HFFc6 (cell line): Measurements from ENCODE around the gene TCIRG1. TPM values are rescaled to one million over a fixed set of nuclear protein-coding genes. Genes with fewer than 3 reads are reported as not detected.

Source experiments
- DNase-seq: peaks from one replicate; pipeline ENCODE4 v3.0.0-alpha.2; 2018
- H3K27ac Mint-ChIP-seq: 2 replicates; pipeline ENCODE4 v1.8.0; 2020; ENCODE audit warnings: mild to moderate bottlenecking, mixed read lengths
- H3K27me3 Mint-ChIP-seq: 2 replicates; pipeline ENCODE4 v1.8.0; 2021; ENCODE audit warnings: mild to moderate bottlenecking, moderate library complexity, mixed read lengths; ENCODE audit not compliant: insufficient read depth
- H3K36me3 Mint-ChIP-seq: 2 replicates; pipeline ENCODE4 v1.8.0; 2021; ENCODE audit warnings: low read depth, mixed read lengths
- H3K4me1 Mint-ChIP-seq: 2 replicates; pipeline ENCODE4 v1.8.0; 2020; ENCODE audit warnings: low read depth, mixed read lengths
- H3K4me3 Mint-ChIP-seq: 2 replicates; pipeline ENCODE4 v1.8.0; 2020; ENCODE audit warnings: mild to moderate bottlenecking, moderate library complexity, mixed read lengths
- H3K9me3 Mint-ChIP-seq: 2 replicates; pipeline ENCODE4 v1.8.0; 2020; ENCODE audit warnings: mild to moderate bottlenecking, mixed read lengths
- CTCF ChIP-seq: fragments of 200-600 bp; sonication (generic); IDR thresholded peaks from 2 replicates; pipeline ENCODE4 v1.5.0; 2021; ENCODE audit warnings: antibody characterized with exemption, mild to moderate bottlenecking
- total RNA-seq, 6 experiments: library from RNA; stranded (reverse); fragmentation: NEBNext Ultra II Directional; extraction: Animal tissue kit (Norgen Biotek cat#: 25700); gene quantifications; 2 replicates in 1 of 6; 3 replicates in 5 of 6; pipeline ENCODE4 v1.2.3, GENCODE V29; 2021

Gene TCIRG1
- total RNA-seq, 6 experiments from 2014 or later = 113 to 150 (median 131) TPM

- H3K27ac Mint-ChIP-seq = no peak overlapping the region
- H3K36me3 Mint-ChIP-seq = peaks cover 9% of the 10 kb centered on the region
- TF ChIP-seq CTCF = no peak
- H3K9me3 Mint-ChIP-seq = no peaks in the 10 kb centered on the region
- no peak overlapping the region for H3K4me3 Mint-ChIP-seq
- H3K4me1 Mint-ChIP-seq = peaks cover 4% of the 10 kb centered on the region; the same call in 1 of the 2 replicates
- DNase-seq = no peak
- peaks cover 6% of the 10 kb centered on the region for H3K27me3 Mint-ChIP-seq
Measured at GRCh38 chr11:68056317-68057285, 17.8 kb downstream of the TCIRG1 start.

- H3K4me3 Mint-ChIP-seq = no peak overlapping the region
- DNase-seq = no peak
- no peak overlapping the region for H3K27ac Mint-ChIP-seq
- peaks cover 3% of the 10 kb centered on the region; the same call in 1 of the 2 replicates for H3K36me3 Mint-ChIP-seq
- no peak for TF ChIP-seq CTCF
- H3K27me3 Mint-ChIP-seq = peaks cover 6% of the 10 kb centered on the region
- H3K9me3 Mint-ChIP-seq = no peaks in the 10 kb centered on the region
- H3K4me1 Mint-ChIP-seq = peaks cover 4% of the 10 kb centered on the region; the same call in 1 of the 2 replicates
Measured at GRCh38 chr11:68057807-68058206, 19.0 kb downstream of the TCIRG1 start.

- no peak for DNase-seq
- no peak for TF ChIP-seq CTCF
- Mint-ChIP-seq H3K27ac (no peak overlapping the region), H3K4me3 (no peak overlapping the region), H3K27me3 (0 out of 2 replicates have a peak, but pooled peaks cover 2% of the 10 kb centered on the region), H3K9me3 (no peaks in the 10 kb centered on the region), H3K4me1 (no peaks in the 10 kb centered on the region), H3K36me3 (peaks cover 3% of the 10 kb centered on the region; the same call in 1 of the 2 replicates)
Measured at GRCh38 chr11:68061508-68061907, 22.7 kb downstream of the TCIRG1 start.

GRCh38 chr11:68064926-68065325 is 26.1 kb downstream of the TCIRG1 start:
- no peak overlapping the region for H3K27ac Mint-ChIP-seq
- no peak for TF ChIP-seq CTCF
- peaks cover 10% of the 10 kb centered on the region; the same call in 1 of the 2 replicates for H3K36me3 Mint-ChIP-seq
- DNase-seq = no peak
- H3K4me1 Mint-ChIP-seq = no peaks in the 10 kb centered on the region
- H3K27me3 Mint-ChIP-seq = no peaks in the 10 kb centered on the region
- no peaks in the 10 kb centered on the region for H3K9me3 Mint-ChIP-seq
- H3K4me3 Mint-ChIP-seq = no peak overlapping the region

- peaks cover 12% of the 10 kb centered on the region; the same call in 1 of the 2 replicates for H3K36me3 Mint-ChIP-seq
Measured at GRCh38 chr11:68065841-68066240, 27.0 kb downstream of the TCIRG1 start.

More at GRCh38 chr11:68065841-68066240, 27.0 kb downstream of the TCIRG1 start:
- Mint-ChIP-seq H3K27me3 (no peaks in the 10 kb centered on the region), H3K27ac (no peak overlapping the region), H3K9me3 (no peaks in the 10 kb centered on the region), H3K4me1 (no peaks in the 10 kb centered on the region), H3K4me3 (no peak overlapping the region)
- no peak for TF ChIP-seq CTCF
- DNase-seq = no peak
